HepG2 (cell line): Measurements from ENCODE around the gene CES3. TPM values are rescaled to one million over a fixed set of nuclear protein-coding genes. Genes with fewer than 3 reads are reported as not detected.

Experiments
- ATAC-seq: fragments of 200-7000 bp; cut with Tn5 transposase; 3 replicates; pipeline ENCODE4 v1.9.1; 2020; ENCODE audit warnings: mild to moderate bottlenecking, moderate library complexity
- BruUV-seq: library from RNA; stranded (reverse); fragments of 400-500 nt; replicated peaks from 2 replicates; lab custom pipeline; 2021; lab: Mats Ljungman, UMichigan
- CTCF ChIA-PET: fragments of 300-600 bp; formaldehyde crosslinking; extraction: SDS; loops from one replicate; lab custom pipeline; 2021; ENCODE audit warnings: low total read pairs, inconsistent platforms, low intra/inter-chr PET ratio; lab: Yijun Ruan, JAX
- POLR2A ChIA-PET: fragments of 350-600 bp; sonication (Branson Sonifier 250); formaldehyde crosslinking; loops from one replicate; lab custom pipeline; 2020; ENCODE audit warnings: antibody characterized with exemption, inconsistent platforms; lab: Yijun Ruan, JAX
- DNase-seq: peaks from one replicate; pipeline ENCODE4 v3.0.0-alpha.2; 2015; ENCODE audit warnings: low spot score
- FAIRE-seq: peaks from 3 replicates; lab custom pipeline; 2011; peaks lifted over from hg19 to GRCh38; lab: Jason Lieb, UNC
- H2AFZ ChIP-seq: one replicate; pipeline ENCODE4 v1.6.1; 2011; ENCODE audit warnings: low read length, inconsistent platforms
- H3K27ac ChIP-seq: fragments of 300-600 bp; 3 replicates; pipeline ENCODE4 v1.8.0; 2011; ENCODE audit warnings: mixed run types, mild to moderate bottlenecking, mixed read lengths, low read length, inconsistent platforms; ENCODE audit not compliant: insufficient read depth; ENCODE audit errors: extremely low read length
- H3K27me3 ChIP-seq, 2 experiments: fragments of 200-600 bp in 1 of 2; 2 replicates in 1 of 2; 3 replicates in 1 of 2; pipeline versions ENCODE4 v1.6.0 to v1.8.0; 2011; ENCODE audit warnings: low read length in 2 of 2, mild to moderate bottlenecking in 2 of 2, moderate library complexity in 2 of 2, inconsistent platforms in 1 of 2; ENCODE audit not compliant: insufficient read depth in 2 of 2, control insufficient read depth in 1 of 2
- H3K36me3 ChIP-seq, 2 experiments: fragments of 200-600 bp in 1 of 2; replicated peaks in 1 of 2; 2 replicates in 1 of 2; 3 replicates in 1 of 2; pipeline versions ENCODE4 v1.5.1 to v1.8.0; 2011; ENCODE audit warnings: low read length in 2 of 2, inconsistent platforms in 1 of 2; ENCODE audit not compliant: insufficient read depth in 2 of 2, control insufficient read depth in 1 of 2
- H3K4me1 ChIP-seq: 2 replicates; pipeline ENCODE4 v1.5.1; 2012; ENCODE audit warnings: low read length, inconsistent platforms; ENCODE audit not compliant: insufficient read depth
- H3K4me2 ChIP-seq: 2 replicates; pipeline ENCODE4 v1.6.0; 2011; ENCODE audit warnings: low read depth, low read length, inconsistent platforms
- H3K4me3 ChIP-seq, 3 experiments: fragments of 200-600 bp in 1 of 3; sonication (generic), shearing (Covaris generic) in 1 of 3; replicated peaks in 1 of 3; 2 replicates each; pipeline ENCODE4 v1.5.1; 2011 to 2016; ENCODE audit warnings: low read length in 3 of 3, inconsistent platforms in 2 of 3, low read depth in 2 of 3, mild to moderate bottlenecking in 2 of 3, control low read depth in 1 of 3, mixed read lengths in 1 of 3; ENCODE audit not compliant: insufficient read depth in 1 of 3
- H3K79me2 ChIP-seq: one replicate; pipeline ENCODE4 v1.6.1; 2011; ENCODE audit warnings: low read length, inconsistent platforms; ENCODE audit not compliant: insufficient read depth
- H3K9ac ChIP-seq: 2 replicates; pipeline ENCODE4 v1.6.0; 2011; ENCODE audit warnings: mild to moderate bottlenecking, low read depth, low read length, inconsistent platforms; ENCODE audit not compliant: insufficient read depth
- H3K9me3 ChIP-seq: 2 replicates; pipeline ENCODE4 v1.5.1; 2012; ENCODE audit warnings: mild to moderate bottlenecking, low read length
- H4K20me1 ChIP-seq: 2 replicates; pipeline ENCODE4 v1.6.0; 2011; ENCODE audit warnings: inconsistent platforms, mild to moderate bottlenecking, low read length, moderate library complexity; ENCODE audit not compliant: insufficient read depth
- ARNT2 ChIP-seq: sonication (generic); formaldehyde crosslinking; IDR thresholded peaks from 2 replicates; pipeline ENCODE4 v1.8.0; 2022; ENCODE audit warnings: mild to moderate bottlenecking, low read depth, missing genetic modification reagents, moderate library complexity
- ASH2L ChIP-seq: fragments of 300-600, 200-600 bp; sonication (generic); IDR thresholded peaks from 2 replicates; pipeline ENCODE4 v1.7.0; 2017; ENCODE audit warnings: low read depth, mild to moderate bottlenecking, moderate library complexity, mixed read lengths, low read length; ENCODE audit not compliant: insufficient read length
- BORCS8-MEF2B ChIP-seq: sonication (generic); formaldehyde crosslinking; IDR thresholded peaks from 2 replicates; pipeline ENCODE4 v1.8.0; 2022; ENCODE audit warnings: mild to moderate bottlenecking, missing genetic modification reagents
- ELF3 ChIP-seq: IDR thresholded peaks from 2 replicates; pipeline ENCODE4 v1.6.1; 2016; ENCODE audit warnings: missing genetic modification reagents, missing compliant biosample characterization
- IKZF1 ChIP-seq: fragments of 450-650 bp; IDR thresholded peaks from 2 replicates; pipeline ENCODE4 v1.7.1; 2016
- MLX ChIP-seq: IDR thresholded peaks from 2 replicates; pipeline ENCODE4 v1.6.1; 2016
- NCOA2 ChIP-seq: sonication (generic); formaldehyde crosslinking; IDR thresholded peaks from 2 replicates; pipeline ENCODE4 v1.8.0; 2022; ENCODE audit warnings: inconsistent platforms
- NFYC ChIP-seq: IDR thresholded peaks from 2 replicates; pipeline ENCODE4 v1.6.1; 2016; ENCODE audit warnings: missing genetic modification reagents, missing compliant biosample characterization
- PHF20 ChIP-seq: sonication (generic); formaldehyde crosslinking; IDR thresholded peaks from 2 replicates; pipeline ENCODE4 v1.5.0; 2020; ENCODE audit warnings: mild to moderate bottlenecking, missing genetic modification reagents
- RARA ChIP-seq: IDR thresholded peaks from 2 replicates; pipeline ENCODE4 v1.6.1; 2016; ENCODE audit warnings: missing genetic modification reagents, missing compliant biosample characterization
- YY1 ChIP-seq: IDR thresholded peaks from 2 replicates; pipeline ENCODE4 v1.6.1; 2011; ENCODE audit warnings: low read length, low read depth, moderate library complexity, mild to moderate bottlenecking; ENCODE audit not compliant: insufficient read depth, insufficient replicate concordance
- ZBTB10 ChIP-seq: sonication (generic); formaldehyde crosslinking; IDR thresholded peaks from 2 replicates; pipeline ENCODE4 v1.4.0; 2020; ENCODE audit warnings: missing genetic modification reagents, borderline replicate concordance
- ZNF124 ChIP-seq: sonication (generic); formaldehyde crosslinking; IDR thresholded peaks from 2 replicates; pipeline ENCODE4 v1.4.0; 2020; ENCODE audit warnings: missing genetic modification reagents
- ZNF501 ChIP-seq: sonication (generic); formaldehyde crosslinking; IDR thresholded peaks from 2 replicates; pipeline ENCODE4 v1.5.1; 2020; ENCODE audit warnings: mild to moderate bottlenecking, moderate library complexity, missing genetic modification reagents
- ZNF792 ChIP-seq: IDR thresholded peaks from 2 replicates; pipeline ENCODE4 v1.6.1; 2016
- ZNF816 ChIP-seq: sonication (generic); formaldehyde crosslinking; IDR thresholded peaks from 2 replicates; pipeline ENCODE4 v1.8.0; 2022; ENCODE audit warnings: missing genetic modification reagents, mild to moderate bottlenecking, borderline replicate concordance
- WGBS: methylation state at CpG from one replicate; pipeline ENCODE4 v1.1.6; 2017; ENCODE audit warnings: low lambda C conversion rate; 5-methylcytosine and 5-hydroxymethylcytosine counted together
- in situ Hi-C: cut with HindIII; loops from 2 replicates; pipeline ENCODE4 v1.10.0; 2017; ENCODE audit warnings: low pct_unique_long_range_greater_than_20kb; ENCODE audit not compliant: extremely low pct_ligation_motif_present
- intact Hi-C: fragments of 100-400 bp; cut with micrococcal nuclease; formaldehyde crosslinking; loops from one replicate; pipeline ENCODE4 v1.10.0; 2022; ENCODE audit not compliant: unreplicated experiment
- polyA plus RNA-seq, 8 experiments: library from polyadenylated mRNA; depleted of rRNA in 3 of 8; stranded (reverse) in 7 of 8; unstranded in 1 of 8; fragments of >200 nt; fragmentation: Illumina TruSeq in 4 of 8; extraction: Trizol in 4 of 8; gene quantifications; 2 replicates each; pipeline versions ENCODE4 v1.2.1 to v1.2.3, GENCODE V29; 2011 to 2016; ENCODE audit warnings: low read depth in 4 of 8, missing spikeins in 1 of 8, mixed read lengths in 1 of 8; ENCODE audit not compliant: insufficient read depth in 1 of 8
- total RNA-seq, 5 experiments: library from RNA; depleted of rRNA; stranded (reverse); fragments of >200 nt; fragmentation: Illumina TruSeq; extraction: Trizol; gene quantifications; 2 replicates each; pipeline ENCODE4 v1.2.3, GENCODE V29; 2016; ENCODE audit warnings: low read depth in 1 of 5
- TF ChIP-seq, protein P1 (sequence below): sonication (generic); formaldehyde crosslinking; IDR thresholded peaks from 2 replicates; pipeline ENCODE4 v1.9.0; 2021; ENCODE audit warnings: missing genetic modification reagents, mild to moderate bottlenecking, borderline replicate concordance
- TF ChIP-seq, protein P2 (sequence below): sonication (generic); formaldehyde crosslinking; IDR thresholded peaks from 2 replicates; pipeline ENCODE4 v1.5.1; 2020; ENCODE audit warnings: missing genetic modification reagents, mild to moderate bottlenecking, borderline replicate concordance

Gene CES3
- total and polyA plus RNA-seq, 2 of the 13 experiments (the other 11 are each of a cell fraction or from before 2014, with no cell fraction given), result 6.6 to 17.4 TPM

GRCh38 chr16:67017810-67018488 is 56.9 kb downstream of the CES3 start:
- BruUV-seq, result no TSS peak
- no peaks in the 10 kb centered on the region for H4K20me1 ChIP-seq
- no peak overlapping the region for H3K4me2 ChIP-seq
- H3K79me2 ChIP-seq, result no peaks in the 10 kb centered on the region
- no peak overlapping the region for H2AFZ ChIP-seq
- DNase-seq (peak; percentile 99), ATAC-seq (peak; percentile 93), FAIRE-seq (peak; percentile 100)
- no peak overlapping the region for H3K4me3 ChIP-seq
- H3K9me3 ChIP-seq, result no peaks in the 10 kb centered on the region
- POLR2A ChIA-PET, result interaction anchor here (0.7 to 1.9 kb wide), 17 partner anchors 8 to 167 kb away, joined by 3 to 13 read pairs (median 6); partner anchors contain the start of genes B3GNT9, CBFB, CES3 and NOL3
- no peak overlapping the region for H3K27ac ChIP-seq
- CTCF ChIA-PET, result interaction anchor here (0.7 to 4.2 kb wide), 8 partner anchors 40 to 261 kb away, joined by 3 to 28 read pairs (median 8); partner anchors contain the start of genes MATCAP1 and PLEKHG4
- in situ Hi-C loops (loop anchor here (5.0 kb wide), 1 partner anchor 139 kb away; the partner anchor contains the start of genes FBXL8 and TRADD), intact Hi-C loops (loop anchor here (1.0 to 10.0 kb wide), 7 partner anchors 11 to 167 kb away; partner anchors contain the start of genes CBFB and PHAF1)
- H3K27me3 ChIP-seq, result peaks cover 9 to 24% of the 10 kb centered on the region in 2 experiments
- H3K4me1 ChIP-seq, result peaks cover 50% of the 10 kb centered on the region
- WGBS, result 18% methylated on average over 5 of the region's 6 CpGs
- H3K9ac ChIP-seq, result no peak overlapping the region
- no peaks in the 10 kb centered on the region for H3K36me3 ChIP-seq
- TF ChIP-seq PHF20 (CRISPR knock-in tag) (peak; percentile 44; the same call in 1 of the 2 replicates), ZBTB10 (no peak), ELF3 (peak; percentile 82), MLX (CRISPR knock-in tag) (peak; percentile 48; the same call in 1 of the 2 replicates), ZNF792 (CRISPR knock-in tag) (no peak), ZNF124 (CRISPR knock-in tag) (0 out of 2 replicates have a peak, but pooled peaks have one; percentile 74), ARNT2 (CRISPR knock-in tag) (peak; percentile 78; the same call in 1 of the 2 replicates), YY1 (peak; percentile 81), NCOA2 (0 out of 2 replicates have a peak, but pooled peaks have one; percentile 25), ASH2L (peak; percentile 35), RARA (peak; percentile 32; the same call in 1 of the 2 replicates), NFYC (CRISPR knock-in tag) (peak; percentile 92), ZNF816 (CRISPR knock-in tag) (no peak), BORCS8-MEF2B (CRISPR knock-in tag) (peak; percentile 94), ZNF501 (peak; percentile 67; the same call in 1 of the 2 replicates), IKZF1 (no peak)
- TF ChIP-seq, protein P1, sequence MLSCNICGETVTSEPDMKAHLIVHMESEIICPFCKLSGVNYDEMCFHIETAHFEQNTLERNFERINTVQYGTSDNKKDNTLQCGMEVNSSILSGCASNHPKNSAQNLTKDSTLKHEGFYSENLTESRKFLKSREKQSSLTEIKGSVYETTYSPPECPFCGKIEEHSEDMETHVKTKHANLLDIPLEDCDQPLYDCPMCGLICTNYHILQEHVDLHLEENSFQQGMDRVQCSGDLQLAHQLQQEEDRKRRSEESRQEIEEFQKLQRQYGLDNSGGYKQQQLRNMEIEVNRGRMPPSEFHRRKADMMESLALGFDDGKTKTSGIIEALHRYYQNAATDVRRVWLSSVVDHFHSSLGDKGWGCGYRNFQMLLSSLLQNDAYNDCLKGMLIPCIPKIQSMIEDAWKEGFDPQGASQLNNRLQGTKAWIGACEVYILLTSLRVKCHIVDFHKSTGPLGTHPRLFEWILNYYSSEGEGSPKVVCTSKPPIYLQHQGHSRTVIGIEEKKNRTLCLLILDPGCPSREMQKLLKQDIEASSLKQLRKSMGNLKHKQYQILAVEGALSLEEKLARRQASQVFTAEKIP (CRISPR knock-in tag), result no peak
- TF ChIP-seq, protein P2, sequence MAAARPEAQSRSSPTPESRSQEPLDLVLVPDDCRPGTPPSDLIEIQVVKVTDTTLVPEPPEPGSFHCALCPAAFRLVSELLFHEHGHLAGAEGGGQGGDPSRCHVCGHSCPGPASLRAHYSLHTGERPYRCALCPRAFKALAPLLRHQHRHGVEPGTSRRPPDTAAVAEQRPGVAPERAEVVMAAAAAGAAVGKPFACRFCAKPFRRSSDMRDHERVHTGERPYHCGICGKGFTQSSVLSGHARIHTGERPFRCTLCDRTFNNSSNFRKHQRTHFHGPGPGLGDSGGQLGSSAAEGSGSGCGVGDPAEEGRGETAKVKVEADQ (CRISPR knock-in tag), result peak; percentile 65; the same call in 1 of the 2 replicates
